Colonic mucosa (tissue), 4 donors: Measurements from ENCODE around the gene FHIT. TPM values are rescaled to one million over a fixed set of nuclear protein-coding genes. Genes with fewer than 3 reads are reported as not detected.

ENCODE experiments used
- DNase-seq: peaks from one replicate; pipeline ENCODE4 v3.0.0-alpha.2; 2020
- H3K27ac ChIP-seq: fragments of 200-600 bp; one replicate; pipeline ENCODE4 v1.8.0; 2021
- H3K27me3 ChIP-seq: fragments of 200-600 bp; one replicate; pipeline ENCODE4 v1.8.0; 2021
- H3K36me3 ChIP-seq: fragments of 200-600 bp; one replicate; pipeline ENCODE4 v1.8.0; 2021
- H3K4me1 ChIP-seq: fragments of 200-600 bp; one replicate; pipeline ENCODE4 v1.8.0; 2021; ENCODE audit warnings: mild to moderate bottlenecking
- H3K4me3 ChIP-seq: fragments of 200-600 bp; one replicate; pipeline ENCODE4 v1.8.0; 2021
- H3K9ac ChIP-seq, 2 donors: one replicate each; pipeline ENCODE4 v1.7.0; 2013; ENCODE audit warnings: control low read depth in 2 of 2, low read depth in 2 of 2, low read length in 2 of 2
- H3K9me3 ChIP-seq: fragments of 200-600 bp; one replicate; pipeline ENCODE4 v1.8.0; 2021
- CTCF ChIP-seq: fragments of 200-600 bp; IDR thresholded peaks from one replicate; pipeline ENCODE4 v1.8.0; 2022; ENCODE audit warnings: antibody characterized with exemption, mild to moderate bottlenecking
- intact Hi-C: fragments of 100-400 bp; cut with DNase I; formaldehyde crosslinking; loops from one replicate; pipeline ENCODE4 v1.14.1; 2022
- total RNA-seq, 2 donors: library from RNA; stranded (reverse); fragmentation: NEBNext Ultra II Directional in 1 of 2; extraction: Animal tissue kit (Norgen Biotek cat#: 25700) in 1 of 2; gene quantifications; one replicate each; pipeline ENCODE4 v1.2.1, GENCODE V29; 2021
- donor health status: healthy.
- donor health status: DM: no; HTN: no; CAD: no.
- donor health status: DM: no; HTN: no; CAD: no.

The FHIT gene
- total RNA-seq, 2 donors from 2014 or later = 7.7 to 9.4 TPM

GRCh38 chr3:60243456-60243855, 1007.8 kb downstream of the FHIT start:
- Histone ChIP-seq H3K27me3 (no peaks in the 10 kb centered on the region), H3K9me3 (no peaks in the 10 kb centered on the region), H3K4me1 (no peaks in the 10 kb centered on the region), H3K4me3 (no peak overlapping the region), H3K36me3 (no peaks in the 10 kb centered on the region), H3K9ac (no peak overlapping the region), H3K27ac (no peak overlapping the region)
- DNase-seq = no peak
- intact Hi-C loops = no loop called here
- TF ChIP-seq CTCF = no peak

- intact Hi-C loops = no loop called here
- DNase-seq = peak; percentile 45
- Histone ChIP-seq H3K4me3 (no peak overlapping the region), H3K27ac (peak overlapping the region; percentile 25), H3K4me1 (no peaks in the 10 kb centered on the region), H3K36me3 (no peaks in the 10 kb centered on the region), H3K27me3 (no peaks in the 10 kb centered on the region), H3K9ac (no peak overlapping the region), H3K9me3 (no peaks in the 10 kb centered on the region)
- TF ChIP-seq CTCF = no peak
Observed at GRCh38 chr3:60240492-60240891, 1010.8 kb downstream of the FHIT start.

- H3K4me1 ChIP-seq = no peaks in the 10 kb centered on the region
- H3K9me3 ChIP-seq = no peaks in the 10 kb centered on the region
- H3K27ac ChIP-seq = no peak overlapping the region
- H3K4me3 ChIP-seq = no peak overlapping the region
- no peak for TF ChIP-seq CTCF
- no peaks in the 10 kb centered on the region for H3K27me3 ChIP-seq
- intact Hi-C loops = no loop called here
- no peak overlapping the region for H3K9ac ChIP-seq
- H3K36me3 ChIP-seq = no peaks in the 10 kb centered on the region
- no peak for DNase-seq
Observed at GRCh38 chr3:60238550-60238949, 1012.7 kb downstream of the FHIT start.

- intact Hi-C loops = no loop called here
- H3K27ac ChIP-seq = no peak overlapping the region
- TF ChIP-seq CTCF = no peak
- no peaks in the 10 kb centered on the region for H3K9me3 ChIP-seq
- no peak for DNase-seq
- H3K4me1 ChIP-seq = no peaks in the 10 kb centered on the region
- H3K9ac ChIP-seq = no peak overlapping the region
- H3K4me3 ChIP-seq = no peak overlapping the region
- H3K27me3 ChIP-seq = no peaks in the 10 kb centered on the region
- H3K36me3 ChIP-seq = no peaks in the 10 kb centered on the region
Observed at GRCh38 chr3:60229502-60229901, 1021.8 kb downstream of the FHIT start.

GRCh38 chr3:60228823-60229222, 1022.4 kb downstream of the FHIT start:
- TF ChIP-seq CTCF = no peak

GRCh38 chr3:60226912-60227311, 1024.3 kb downstream of the FHIT start:
- H3K9me3 ChIP-seq = no peaks in the 10 kb centered on the region
- no peaks in the 10 kb centered on the region for H3K27me3 ChIP-seq
- H3K36me3 ChIP-seq = no peaks in the 10 kb centered on the region
- TF ChIP-seq CTCF = no peak
- no peak for DNase-seq
- H3K4me1 ChIP-seq = no peaks in the 10 kb centered on the region
- H3K27ac ChIP-seq = no peak overlapping the region
- no peak overlapping the region for H3K4me3 ChIP-seq
- H3K9ac ChIP-seq = no peak overlapping the region
- intact Hi-C loops = no loop called here

More at GRCh38 chr3:60228823-60229222, 1022.4 kb downstream of the FHIT start:
- H3K36me3 ChIP-seq = no peaks in the 10 kb centered on the region
- DNase-seq = no peak
- no peaks in the 10 kb centered on the region for H3K27me3 ChIP-seq
- H3K4me3 ChIP-seq = no peak overlapping the region
- no peaks in the 10 kb centered on the region for H3K4me1 ChIP-seq
- intact Hi-C loops = no loop called here
- H3K9me3 ChIP-seq = no peaks in the 10 kb centered on the region
- H3K27ac ChIP-seq = no peak overlapping the region
- H3K9ac ChIP-seq = no peak overlapping the region
